ENCODE results near the gene TRNAU1AP. TPM values are rescaled to one million over a fixed set of nuclear protein-coding genes. Genes with fewer than 3 reads are reported as not detected.

Gene TRNAU1AP
- 99.4 and 101 TPM in 2 replicates for total RNA-seq (2013; cell fraction: nucleolus; rRNA removed)
- 24.3 and 28.2 TPM in 2 replicates for total RNA-seq (2014; rRNA removed)
- total RNA-seq (2014; rRNA removed; fragmentation: Illumina TruSeq; extraction: Trizol) = 26.2 and 29.5 TPM in 2 replicates
- total RNA-seq (2021) = 30.8 and 35.6 TPM in 2 replicates
- 16.8 TPM for polyA plus RNA-seq (2011; ENCODE audit: low read depth)
- 60.7 and 67.0 TPM in 2 replicates for polyA plus RNA-seq (2011; rRNA removed)
- 35.3 and 40.9 TPM in 2 replicates for polyA plus RNA-seq (2011; cell fraction: cytosol; rRNA removed)
- 49.4 and 62.4 TPM in 2 replicates for polyA plus RNA-seq (2011; cell fraction: nucleus; rRNA removed)
- 26.9 and 27.2 TPM in 2 replicates for polyA plus RNA-seq (2012)
- 28.5 and 34.3 TPM in 2 replicates for polyA plus RNA-seq (2014; fragmentation: Illumina TruSeq; extraction: Trizol)
- polyA plus RNA-seq (2014; fragmentation: Nextera tagmentation; extraction: Ambion mirVana) = 10 to 100 TPM; 53.1 to 53.8 TPM
- 25.8 and 34.3 TPM in 2 replicates for polyA plus RNA-seq (2014; rRNA removed)
- polyA plus RNA-seq (2016; fragmentation: Nextera tagmentation; extraction: Ambion mirVana) = 10 to 100 TPM; 28.5 to 32.8 TPM
- 31.7 and 32.2 TPM in 2 replicates for polyA minus RNA-seq (2011; rRNA and poly(A)+ RNA removed)
- 13.1 and 13.7 TPM in 2 replicates for polyA minus RNA-seq (2011; cell fraction: cytosol; rRNA and poly(A)+ RNA removed)
- 18.9 and 26.8 TPM in 2 replicates for polyA minus RNA-seq (2011; cell fraction: nucleus; rRNA and poly(A)+ RNA removed)
- Bru-seq, nascent RNA = percentile 73 among the genes with signal in this experiment
- BruChase-seq, experiment 1, labeled RNA remaining after a 6-hour chase = percentile 70 among the genes with signal in this experiment
- percentile 73 among the genes with signal in this experiment for BruChase-seq, experiment 2, labeled RNA remaining after a 2-hour chase
- long read RNA-seq, experiment 1, transcript TRNAU1AP-201 (9 exons, 1,799 nt) = major isoform, 11 of 13 reads
- long read RNA-seq, experiment 1, partial matches to known transcripts = 0 of 13 reads
- long read RNA-seq, experiment 1, other reads (novel, unspliced or antisense) = 2 of 13 reads
- long read RNA-seq, experiment 2, transcript TRNAU1AP-201 (9 exons, 1,799 nt) = major isoform, 81 of 176 reads
- long read RNA-seq, experiment 2, partial matches to known transcripts = 7 of 176 reads
- long read RNA-seq, experiment 2, other reads (novel, unspliced or antisense) = 88 of 176 reads

- intact Hi-C loops (cut with micrococcal nuclease; ENCODE audit: unreplicated experiment) = loop anchor here (2.0 kb wide), 3 partner anchors 28 to 50 kb away; no protein-coding TSS in a partner anchor
- 1% methylated on average over 59 of the region's 63 CpGs for WGBS (ENCODE audit: insufficient coverage, insufficient replicate concordance, low lambda C conversion rate, missing lambda C conversion rate)
- ChIA-PET RAD21 (ENCODE audit: unreplicated experiment) (interaction anchor here (0.6 to 4.8 kb wide), 11 partner anchors 7 to 331 kb away, joined by 3 to 46 read pairs (median 4); no protein-coding TSS in a partner anchor), POLR2A (interaction anchor here (0.6 to 6.4 kb wide), 11 partner anchors 10 to 477 kb away, joined by 3 to 132 read pairs (median 3); partner anchors contain the start of gene RAB42), SMC1A (ENCODE audit: uncharacterized antibody, unreplicated experiment) (interaction anchor here (0.6 to 2.5 kb wide), 14 partner anchors 12 to 1872 kb away, joined by 3 to 18 read pairs (median 3); partner anchors contain the start of gene TAF12), CTCF (interaction anchor here (0.6 to 3.9 kb wide), 10 partner anchors 24 to 324 kb away, joined by 3 to 34 read pairs (median 4); partner anchors contain the start of gene TAF12)
- Histone ChIP-seq H3K36me3 (ENCODE audit: control insufficient read depth in 2 of 2, insufficient read depth in 2 of 2, low read length in 1 of 2) (peaks cover 0 to 5% of the 10 kb centered on the region in 2 experiments; a peak in 1 of 4 replicates), H2AFZ (ENCODE audit: control insufficient read depth, low read depth, low read length) (peak within 1 kb of the TSS; percentile 98), H3K9ac (ENCODE audit: control insufficient read depth, insufficient read depth, low read length) (peak within 1 kb of the TSS; percentile 94), H3K27ac (ENCODE audit: control insufficient read depth, insufficient read depth) (peak within 1 kb of the TSS; percentile 86), H3K4me1 (ENCODE audit: control insufficient read depth, insufficient read depth, low read length) (no peaks in the 10 kb centered on the region; the same call in none of the 2 replicates), H3K4me3 (peak within 1 kb of the TSS; percentile 87), H3K27me3 (replicated peaks in 1 of 2; ENCODE audit: control insufficient read depth in 2 of 2, insufficient read depth in 2 of 2, low read length in 1 of 2) (no peaks in the 10 kb centered on the region), H3K4me2 (ENCODE audit: control insufficient read depth, insufficient read depth) (peak within 1 kb of the TSS; percentile 83), H3K9me3 (replicated peaks; ENCODE audit: control insufficient read depth, insufficient read depth, low read length) (no peaks in the 10 kb centered on the region), H4K20me1 (ENCODE audit: control insufficient read depth, insufficient read depth) (no peaks in the 10 kb centered on the region), H3K79me2 (ENCODE audit: control insufficient read depth, insufficient read depth, low read length) (peaks cover 11% of the 10 kb centered on the region)
- FAIRE-seq = peak; percentile 94
- in situ Hi-C loops (cut with MboI) = no loop called here
- peak; percentile 95 for ATAC-seq
- DNase-seq (ENCODE audit: low read depth, low spot score) = peak; percentile 91
- BruUV-seq (replicated peaks) = no TSS peak
- no peak for TF ChIP-seq BRCA1 (IDR thresholded peaks at IDR 0.05; ENCODE audit: low read depth, low read length)
- no peak for TF ChIP-seq MYB (IDR thresholded peaks at IDR 0.05; ENCODE audit: borderline replicate concordance, low read depth, low read length)
- TF ChIP-seq HDAC6 (IDR thresholded peaks at IDR 0.05; ENCODE audit: unreplicated experiment) = no peak
- 0 out of 4 replicates have a peak, but pooled peaks of 1 of the 2 experiments have one; percentile 47 for TF ChIP-seq SRF (IDR thresholded peaks at IDR 0.05; ENCODE audit: low read depth in 2 of 2, low read length in 2 of 2)
- TF ChIP-seq SUPT20H (IDR thresholded peaks at IDR 0.05; ENCODE audit: borderline replicate concordance, control insufficient read depth, low read depth, low read length) = no peak
- no peak for TF ChIP-seq NFIC (IDR thresholded peaks at IDR 0.05; ENCODE audit: low read depth, low read length)
- TF ChIP-seq SMAD5 (IDR thresholded peaks at IDR 0.05; ENCODE audit: low read depth) = no peak
- no peak for TF ChIP-seq NR2C1 (IDR thresholded peaks at IDR 0.05)
- TF ChIP-seq ZZZ3 (IDR thresholded peaks at IDR 0.05; ENCODE audit: control insufficient read depth, insufficient read length, low read depth) = no peak
- TF ChIP-seq JUND (IDR thresholded peaks at IDR 0.05; ENCODE audit: low read depth, low read length) = no peak
- 0 out of 2 replicates have a peak, but pooled peaks have one; percentile 24 for TF ChIP-seq CHD2 (IDR thresholded peaks at IDR 0.05; ENCODE audit: borderline replicate concordance, low read depth, low read length)
- peak; percentile 14; the same call in 1 of the 2 replicates for TF ChIP-seq STAT1 (conservative IDR thresholded peaks at IDR 0.05)
- TF ChIP-seq SREBF2 (IDR thresholded peaks at IDR 0.05; ENCODE audit: low read length) = no peak
- TF ChIP-seq ZBED1 (IDR thresholded peaks at IDR 0.05; ENCODE audit: borderline replicate concordance) = no peak
- peak; percentile 40; the same call in 1 of the 2 replicates for TF ChIP-seq SIN3A (IDR thresholded peaks at IDR 0.05; ENCODE audit: low read depth, low read length)
- TF ChIP-seq RUNX3 (IDR thresholded peaks at IDR 0.05; ENCODE audit: low read length) = peak; percentile 62; the same call in 1 of the 2 replicates
- no peak for TF ChIP-seq ETV6 (conservative IDR thresholded peaks at IDR 0.05 in 1 of 2, IDR thresholded peaks at IDR 0.05 in 1 of 2; ENCODE audit: borderline replicate concordance in 1 of 2, low read depth in 1 of 2)
- TF ChIP-seq CBFB (IDR thresholded peaks at IDR 0.05; ENCODE audit: low read depth) = peak; percentile 24; the same call in 1 of the 2 replicates
- TF ChIP-seq RAD51 (IDR thresholded peaks at IDR 0.05) = 0 out of 2 replicates have a peak, but pooled peaks have one; percentile 26
- peak; percentile 4; the same call in 1 of the 2 replicates for TF ChIP-seq MTA2 (IDR thresholded peaks at IDR 0.05; ENCODE audit: low read depth)
Measured at GRCh38 chr1:28552758-28553663, at the start of gene TRNAU1AP. Gene TRNAU1AP (plus strand): TSS chr1:28553085. CDS start chr1:28553111, 26 bp downstream.

All from GM12878 (cell line).